Measurements from ENCODE around the gene RERE.

GRCh38 chr1:8396083-8396785 is 421.2 kb downstream of the RERE start:
- TF ChIP-seq STAT1 (IDR thresholded peaks at IDR 0.05; ENCODE audit: unreplicated experiment) (no peak), EZH2 (IDR thresholded peaks at IDR 0.05; ENCODE audit: low read depth, unreplicated experiment) (no peak), POLR2AphosphoS5 (IDR thresholded peaks at IDR 0.05; ENCODE audit: low read depth) (no peak), CTCF (conservative IDR thresholded peaks at IDR 0.05; ENCODE audit: low read depth in 2 of 2) (no peak)
